IPS-18a (cell line): Measurements from ENCODE around the gene TAF4.
"Not testable (repeated sequence)": the region's sequence is repeated elsewhere in the genome, so short reads cannot be mapped to it uniquely, and the experiment has no call there.

Experiments used
- H3K27ac ChIP-seq: one replicate; pipeline ENCODE4 v1.5.1; 2013; ENCODE audit warnings: low read length
- H3K27me3 ChIP-seq: one replicate; pipeline ENCODE4 v1.6.1; 2013; ENCODE audit warnings: mild to moderate bottlenecking, low read length; ENCODE audit not compliant: control insufficient read depth, insufficient read depth
- H3K36me3 ChIP-seq: one replicate; pipeline ENCODE4 v1.6.1; 2013; ENCODE audit warnings: low read depth, low read length; ENCODE audit not compliant: control insufficient read depth
- H3K4me1 ChIP-seq: one replicate; pipeline ENCODE4 v1.6.1; 2013; ENCODE audit warnings: low read depth, low read length; ENCODE audit not compliant: control insufficient read depth
- H3K4me3 ChIP-seq: one replicate; pipeline ENCODE4 v1.5.1; 2013; ENCODE audit warnings: low read length
- H3K9ac ChIP-seq: one replicate; pipeline ENCODE4 v1.6.1; 2013; ENCODE audit warnings: mild to moderate bottlenecking, low read length, moderate library complexity
- H3K9me3 ChIP-seq: one replicate; pipeline ENCODE4 v1.6.1; 2013; ENCODE audit warnings: low read depth, low read length; ENCODE audit not compliant: control insufficient read depth

TAF4 gene

DNA sequence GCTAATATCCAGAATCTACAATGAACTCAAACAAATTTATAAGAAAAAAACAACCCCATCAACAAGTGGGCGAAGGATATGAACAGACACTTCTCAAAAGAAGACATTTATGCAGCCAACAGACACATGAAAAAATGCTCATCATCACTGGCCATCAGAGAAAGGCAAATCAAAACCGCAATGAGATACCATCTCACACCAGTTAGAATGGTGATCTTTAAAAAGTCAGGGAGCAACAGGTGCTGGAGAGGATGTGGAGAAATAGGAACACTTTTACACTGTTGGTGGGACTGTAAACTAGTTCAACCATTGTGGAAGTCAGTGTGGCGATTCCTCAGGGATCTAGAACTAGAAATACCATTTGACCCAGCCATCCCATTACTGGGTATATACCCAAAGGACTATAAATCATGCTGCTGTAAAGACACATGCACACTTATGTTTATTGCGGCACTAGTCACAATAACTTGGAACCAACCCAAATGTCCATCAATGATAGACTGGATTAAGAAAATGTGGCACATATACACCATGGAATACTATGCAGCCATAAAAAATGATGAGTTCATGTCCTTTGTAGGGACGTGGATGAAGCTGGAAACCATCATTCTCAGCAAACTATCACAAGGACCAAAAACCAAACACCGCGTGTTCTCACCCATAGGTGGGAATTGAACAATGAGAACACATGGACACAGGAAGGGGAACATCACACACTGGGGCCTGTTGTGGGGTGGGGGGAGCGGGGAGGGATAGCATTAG is 6.2 kb upstream of the TAF4 start:
- H3K4me3 ChIP-seq, H3K27ac ChIP-seq, H3K9me3 ChIP-seq, H3K27me3 ChIP-seq, H3K9ac ChIP-seq, H3K36me3 ChIP-seq, H3K4me1 ChIP-seq: not testable (repeated sequence)

DNA sequence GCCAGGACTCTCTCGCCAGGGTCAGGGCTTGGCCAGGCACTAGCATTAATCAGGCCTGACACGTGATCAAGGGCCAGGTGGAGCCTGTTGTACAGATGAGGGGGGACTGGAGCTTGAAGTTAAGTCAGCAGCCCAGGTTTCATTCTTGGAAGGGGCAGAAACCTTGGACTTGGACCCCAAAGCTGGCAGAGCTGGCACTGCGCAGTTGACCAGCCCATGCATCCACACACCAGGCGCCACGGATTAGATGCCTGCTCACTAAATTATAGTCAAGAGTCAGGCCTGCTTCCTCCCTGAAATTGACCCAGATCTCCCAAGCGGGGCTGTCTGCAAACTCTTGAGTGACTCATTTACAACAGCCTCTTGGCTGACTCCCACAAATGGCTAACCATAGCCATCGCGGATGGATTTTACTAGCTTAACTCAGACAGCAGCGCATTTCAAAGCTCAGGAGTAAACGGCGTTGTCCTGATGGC is 4.1 kb upstream of the TAF4 start:
- Histone ChIP-seq H3K4me1 (peaks cover 11% of the 10 kb centered on the region), H3K27me3 (no peaks in the 10 kb centered on the region), H3K36me3 (no peaks in the 10 kb centered on the region), H3K9me3 (no peaks in the 10 kb centered on the region), H3K4me3 (no peak overlapping the region), H3K9ac (no peak overlapping the region), H3K27ac (no peak overlapping the region)

DNA sequence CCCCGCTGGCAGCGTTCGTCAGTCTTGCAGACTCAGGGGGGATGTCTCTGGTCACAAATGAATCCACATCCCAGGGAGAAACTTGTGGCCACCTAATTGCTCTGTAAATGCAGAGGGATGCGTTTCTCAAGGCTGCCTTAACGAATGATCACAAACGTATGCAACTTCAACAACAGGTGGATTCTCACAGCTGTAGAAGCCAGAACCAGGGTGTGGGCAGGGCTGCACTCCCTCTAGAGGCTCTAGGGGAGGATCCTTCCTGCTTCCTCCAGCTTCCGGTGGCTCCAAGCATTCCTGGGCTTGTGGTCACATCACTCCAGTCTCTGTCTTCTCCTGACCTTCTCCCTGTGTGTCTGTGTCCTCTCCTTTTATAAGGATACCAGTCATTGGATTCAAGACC is 3.3 kb upstream of the TAF4 start:
- Histone ChIP-seq H3K4me3 (no peak overlapping the region), H3K4me1 (peaks cover 13% of the 10 kb centered on the region), H3K9me3 (no peaks in the 10 kb centered on the region), H3K27me3 (no peaks in the 10 kb centered on the region), H3K36me3 (no peaks in the 10 kb centered on the region), H3K9ac (no peak overlapping the region), H3K27ac (no peak overlapping the region)

DNA sequence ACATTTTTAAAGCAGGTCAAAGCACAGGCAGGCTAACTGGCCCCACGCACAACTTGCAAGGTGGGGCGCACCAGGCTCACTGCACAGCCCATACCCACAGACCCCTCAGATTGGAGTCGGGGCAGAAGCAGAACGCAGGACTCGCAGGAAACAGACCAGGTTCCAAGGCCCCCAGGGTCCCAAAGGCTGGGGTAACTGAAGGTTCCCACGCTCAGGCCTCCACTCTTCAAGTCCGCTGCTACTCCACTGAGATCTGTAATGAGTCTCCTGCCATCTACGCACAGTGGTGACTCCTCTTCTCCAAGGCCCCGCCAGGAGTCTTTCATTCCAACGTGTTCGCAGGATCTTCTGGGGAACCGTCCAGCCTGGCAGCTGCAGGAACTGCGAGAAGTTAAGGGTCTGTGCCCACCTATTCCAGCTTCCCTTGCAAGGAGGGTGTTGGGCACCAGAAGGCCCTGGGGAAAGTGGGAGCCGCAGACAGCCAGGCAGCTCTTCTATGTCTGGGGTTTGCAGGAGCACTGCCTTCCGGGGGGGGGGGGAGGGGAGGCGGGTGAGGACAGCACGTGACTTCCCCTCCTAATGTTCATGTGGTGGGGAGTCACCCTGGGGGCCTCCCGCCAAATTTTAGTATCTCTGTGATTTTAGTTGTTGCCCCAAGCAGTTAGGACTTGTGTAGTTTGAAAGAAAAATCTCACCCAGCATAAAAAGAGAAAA is 2.0 kb upstream of the TAF4 start:
- H3K4me1 ChIP-seq, result peaks cover 18% of the 10 kb centered on the region
- no peaks in the 10 kb centered on the region for H3K27me3 ChIP-seq
- H3K27ac ChIP-seq, result no peak overlapping the region
- H3K9ac ChIP-seq, result peak overlapping the region; percentile 88
- peaks cover under 1% of the 10 kb centered on the region for H3K36me3 ChIP-seq
- H3K9me3 ChIP-seq, result no peaks in the 10 kb centered on the region
- H3K4me3 ChIP-seq, result peak overlapping the region; percentile 88

DNA sequence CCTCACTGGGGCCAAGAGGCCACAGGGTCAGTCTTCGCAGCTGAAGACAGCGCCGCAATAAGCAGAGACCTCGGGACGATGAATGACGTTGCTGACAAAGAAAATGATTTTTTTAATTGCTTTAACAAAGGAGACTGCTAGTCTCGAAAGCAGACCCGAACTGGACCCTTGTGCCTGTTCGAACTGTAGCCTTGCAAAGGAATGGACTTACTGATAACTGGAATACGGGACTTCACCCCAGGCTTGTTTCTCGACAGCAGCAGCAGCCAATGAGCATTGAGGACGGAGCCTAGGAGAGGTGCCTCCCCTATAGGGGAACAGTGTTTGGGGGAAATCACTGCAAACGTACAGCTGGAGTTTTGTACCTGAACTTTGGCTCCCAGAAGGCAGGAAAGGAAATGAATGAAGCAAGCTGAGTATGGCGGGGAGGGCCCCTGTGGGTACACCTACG is 1.3 kb upstream of the TAF4 start:
- peak overlapping the region; percentile 88 for H3K9ac ChIP-seq
- H3K4me1 ChIP-seq, result peaks cover 18% of the 10 kb centered on the region
- H3K9me3 ChIP-seq, result no peaks in the 10 kb centered on the region
- H3K4me3 ChIP-seq, result peak overlapping the region; percentile 88
- peaks cover 7% of the 10 kb centered on the region for H3K36me3 ChIP-seq
- H3K27ac ChIP-seq, result peak overlapping the region; percentile 84
- H3K27me3 ChIP-seq, result no peaks in the 10 kb centered on the region

DNA sequence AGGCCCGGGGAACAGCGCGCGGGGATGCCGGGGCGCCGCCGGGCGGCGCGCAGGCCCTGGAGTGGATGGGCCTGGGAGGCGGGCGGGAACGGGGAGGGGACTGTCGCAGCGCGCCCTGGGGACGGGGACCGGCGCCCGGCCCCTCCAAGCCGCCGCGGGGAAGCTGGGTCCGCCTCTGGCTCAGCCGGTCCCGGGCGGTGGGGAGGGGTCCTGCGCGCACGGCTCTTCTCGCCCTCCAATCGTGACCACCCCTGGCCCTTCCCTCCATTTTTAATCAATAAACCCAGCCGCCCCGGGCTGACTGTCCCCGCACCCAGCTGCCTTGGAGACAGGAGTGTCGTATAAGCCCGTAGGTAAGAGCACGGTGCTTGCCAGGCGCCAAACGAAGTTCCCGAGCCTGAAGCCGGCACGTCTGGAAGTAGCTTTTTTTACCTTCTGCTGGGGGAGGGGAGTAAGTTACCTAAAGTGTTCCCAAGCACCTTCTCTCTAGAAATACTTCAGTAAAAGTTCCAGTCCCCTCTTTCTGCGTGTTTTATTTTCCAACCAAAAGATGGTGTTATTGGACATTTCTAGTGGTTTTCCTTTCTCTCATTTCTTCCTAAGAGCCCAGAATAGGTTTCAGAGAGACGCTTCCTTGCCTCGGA is 780 bp upstream of the TAF4 start:
- H3K27me3 ChIP-seq, result no peaks in the 10 kb centered on the region
- peak overlapping the region; percentile 84 for H3K27ac ChIP-seq
- H3K9me3 ChIP-seq, result no peaks in the 10 kb centered on the region
- peaks cover 18% of the 10 kb centered on the region for H3K4me1 ChIP-seq
- H3K4me3 ChIP-seq, result peak overlapping the region; percentile 88
- H3K9ac ChIP-seq, result peak overlapping the region; percentile 88
- H3K36me3 ChIP-seq, result peaks cover 7% of the 10 kb centered on the region

DNA sequence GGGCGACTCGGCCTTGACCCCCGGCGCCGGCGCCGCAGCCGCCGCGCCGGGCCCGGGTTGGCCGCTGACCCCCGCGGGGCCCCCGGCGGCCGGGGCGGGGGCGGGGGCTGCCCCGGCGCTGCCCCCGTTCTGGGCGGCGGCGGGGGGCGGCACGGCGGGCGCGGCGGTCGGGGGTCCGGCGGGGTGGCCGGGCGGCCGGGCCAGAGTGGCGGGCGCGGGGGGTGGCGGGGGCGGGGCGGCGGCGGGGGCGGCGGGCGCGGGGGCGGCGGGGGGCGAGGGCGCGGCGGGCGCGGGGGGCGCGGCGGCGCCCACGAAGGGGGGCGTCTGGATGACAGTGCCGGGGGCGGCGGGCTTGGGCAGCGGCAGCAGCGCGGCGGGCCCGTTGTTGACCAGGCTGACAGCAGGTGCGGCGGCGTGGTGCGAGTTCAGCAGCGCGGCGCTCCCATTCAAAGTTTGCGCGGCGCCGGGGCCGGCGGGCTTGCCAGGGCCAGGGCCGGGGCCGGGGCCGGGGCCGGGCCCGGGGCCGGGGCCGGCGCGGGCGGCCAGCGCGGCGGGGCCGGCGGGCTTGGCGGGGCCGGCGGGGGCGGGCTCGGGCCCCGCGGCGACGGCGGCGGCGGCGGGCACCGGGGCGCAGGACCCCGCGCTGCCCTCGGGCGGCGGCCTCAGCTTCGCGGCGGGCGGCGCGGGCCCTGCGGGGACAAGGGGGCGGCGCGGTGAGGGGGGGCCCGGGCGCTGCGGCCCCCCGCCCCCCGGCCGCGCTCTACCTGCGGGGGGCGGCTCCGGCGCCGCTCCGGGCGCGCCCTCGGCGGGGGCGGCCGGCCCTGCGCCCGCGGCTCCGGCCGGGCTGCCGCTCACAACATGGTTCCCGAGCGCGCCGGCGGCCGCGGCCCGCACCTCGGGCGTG is 659 bp downstream of the TAF4 start:
- H3K27me3 ChIP-seq, result no peaks in the 10 kb centered on the region
- peaks cover 7% of the 10 kb centered on the region for H3K36me3 ChIP-seq
- no peaks in the 10 kb centered on the region for H3K9me3 ChIP-seq
- H3K27ac ChIP-seq, result no peak overlapping the region
- peaks cover 18% of the 10 kb centered on the region for H3K4me1 ChIP-seq
- H3K4me3 ChIP-seq, result peak overlapping the region; percentile 44
- H3K9ac ChIP-seq, result no peak overlapping the region

- Histone ChIP-seq H3K27ac (no peak overlapping the region), H3K9ac (no peak overlapping the region), H3K36me3 (peaks cover 7% of the 10 kb centered on the region), H3K4me3 (peak overlapping the region; percentile 40), H3K27me3 (no peaks in the 10 kb centered on the region), H3K4me1 (peaks cover 18% of the 10 kb centered on the region), H3K9me3 (no peaks in the 10 kb centered on the region)
These were observed 1.5 kb downstream of the TAF4 start for GRCh38 chr20:62063981-62064769.

- H3K27me3 ChIP-seq, result no peaks in the 10 kb centered on the region
- peaks cover 7% of the 10 kb centered on the region for H3K36me3 ChIP-seq
- H3K27ac ChIP-seq, result no peak overlapping the region
- peaks cover 18% of the 10 kb centered on the region for H3K4me1 ChIP-seq
- no peaks in the 10 kb centered on the region for H3K9me3 ChIP-seq
- peak overlapping the region; percentile 40 for H3K4me3 ChIP-seq
- H3K9ac ChIP-seq, result no peak overlapping the region
These were observed 2.2 kb downstream of the TAF4 start for GRCh38 chr20:62063315-62063980.

DNA sequence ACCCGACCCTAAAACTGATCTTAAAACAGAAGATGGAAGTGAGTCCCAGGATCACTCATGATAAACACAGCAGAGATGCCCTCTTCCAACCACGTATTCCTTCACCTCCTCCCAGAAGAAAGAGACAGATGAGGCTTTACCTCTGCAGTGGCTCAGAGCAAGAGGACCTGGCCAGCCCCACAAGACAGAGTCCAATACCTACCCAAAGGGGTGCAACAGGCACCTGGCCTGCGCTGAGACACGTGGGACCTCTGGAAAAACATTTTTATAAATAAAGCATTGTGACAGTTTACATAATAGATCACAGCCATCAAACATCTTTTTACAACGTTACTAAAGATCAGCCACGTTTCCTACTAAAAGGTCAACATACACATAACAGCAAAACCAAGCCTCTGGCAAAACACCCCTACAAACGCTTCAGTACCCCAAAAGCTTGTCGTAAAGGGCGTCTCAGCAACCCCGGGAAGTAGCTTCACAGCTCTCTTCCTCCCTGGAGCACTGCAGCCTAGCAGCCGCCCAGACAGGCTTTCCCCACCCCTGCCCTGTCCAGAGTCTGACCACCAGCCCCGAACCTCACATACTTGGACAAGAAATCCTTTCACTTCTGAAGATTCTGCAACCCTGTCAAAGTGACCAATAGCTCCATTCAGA is 2.9 kb downstream of the TAF4 start:
- Histone ChIP-seq H3K4me3 (no peak overlapping the region), H3K4me1 (peaks cover 18% of the 10 kb centered on the region), H3K27ac (no peak overlapping the region), H3K9ac (no peak overlapping the region), H3K9me3 (no peaks in the 10 kb centered on the region), H3K36me3 (peaks cover 7% of the 10 kb centered on the region), H3K27me3 (no peaks in the 10 kb centered on the region)
